Measurements from ENCODE around the gene LIME1. TPM values are rescaled to one million over a fixed set of nuclear protein-coding genes. Genes with fewer than 3 reads are reported as not detected.

Gene LIME1
- total RNA-seq, 5 donors from 2014 or later (not counting 1 experiment from before 2014, with no cell fraction given) = 144 to 248 (median 172) TPM

DNA sequence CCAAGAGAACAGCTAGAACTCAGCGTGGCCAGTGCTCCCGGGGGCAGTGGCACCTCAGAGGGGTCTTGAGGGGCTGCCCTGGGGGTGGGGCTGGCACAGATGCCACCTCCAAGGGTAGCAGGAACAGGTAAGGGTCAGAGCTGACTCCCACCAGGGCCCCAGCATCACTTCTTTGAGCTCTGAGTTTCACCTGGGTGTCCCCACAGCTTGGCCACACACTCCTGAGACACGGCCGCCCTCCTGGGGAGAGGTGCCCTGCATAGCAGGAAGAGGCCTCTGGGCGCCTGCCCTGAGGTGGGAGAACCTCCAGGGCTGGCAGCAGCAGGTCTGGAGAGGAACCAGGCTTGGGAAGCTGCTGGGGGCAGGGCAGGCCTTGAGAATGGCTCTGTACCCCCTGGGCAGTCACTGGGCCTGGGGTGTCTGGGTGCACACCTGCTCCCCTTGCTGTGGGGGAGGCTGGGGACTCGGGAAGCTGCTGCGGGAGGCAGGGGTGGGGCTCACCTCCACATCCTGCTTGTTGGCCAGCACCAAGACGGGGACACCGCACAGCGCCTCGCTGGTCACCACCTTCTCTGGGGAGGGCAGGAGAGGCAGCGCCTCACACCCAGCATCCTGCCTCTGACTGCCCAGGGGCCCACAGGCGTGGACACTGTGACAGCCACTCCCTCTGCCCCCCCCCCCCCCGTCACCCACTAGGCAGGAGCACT is 35.0 kb upstream of the LIME1 start:
- 51% methylated on average over 9 of the region's 14 CpGs for WGBS (ENCODE audit: insufficient coverage)
- Histone ChIP-seq H3K27me3 (replicated peaks in 1 of 2; ENCODE audit: control insufficient read depth in 2 of 2, extremely low read depth in 1 of 2, insufficient read depth in 2 of 2, low read length in 1 of 2) (no peaks in the 10 kb centered on the region), H3K27ac (ENCODE audit: low read length) (no peak overlapping the region), H3K36me3 (ENCODE audit: control insufficient read depth in 2 of 2, extremely low read depth in 1 of 2, insufficient read depth in 1 of 2, low read length in 1 of 2) (peaks cover 20 to 30% of the 10 kb centered on the region in 2 donors), H3K9me3 (no peaks in the 10 kb centered on the region), H3K4me3 (ENCODE audit: control insufficient read depth in 1 of 2, extremely low read depth in 1 of 2, low read length in 1 of 2) (no peak overlapping the region), H3K4me1 (ENCODE audit: control insufficient read depth in 1 of 2, extremely low read depth in 1 of 2, insufficient read depth in 2 of 2, low read length in 2 of 2) (peaks cover 1 to 68% of the 10 kb centered on the region in 2 experiments)
- peak overlapping the region in 1 of 2 donors; percentile 36 for H3K27ac Mint-ChIP-seq
- H3K4me1 Mint-ChIP-seq = peaks cover 3 to 37% (median 11%) of the 10 kb centered on the region in 3 donors
- peaks cover 5% of the 10 kb centered on the region for H3K36me3 Mint-ChIP-seq
- H3K4me3 Mint-ChIP-seq = no peak overlapping the region
- POLR2A ChIA-PET = no interaction called here
- peak in 1 of 35 experiments; percentile 0 for DNase-seq
- H3K27me3 Mint-ChIP-seq = no peaks in the 10 kb centered on the region
- CTCF ChIA-PET = no interaction called here
- H3K9me3 Mint-ChIP-seq = no peaks in the 10 kb centered on the region
- ATAC-seq (replicated peaks in 1 of 4) = no peak

DNA sequence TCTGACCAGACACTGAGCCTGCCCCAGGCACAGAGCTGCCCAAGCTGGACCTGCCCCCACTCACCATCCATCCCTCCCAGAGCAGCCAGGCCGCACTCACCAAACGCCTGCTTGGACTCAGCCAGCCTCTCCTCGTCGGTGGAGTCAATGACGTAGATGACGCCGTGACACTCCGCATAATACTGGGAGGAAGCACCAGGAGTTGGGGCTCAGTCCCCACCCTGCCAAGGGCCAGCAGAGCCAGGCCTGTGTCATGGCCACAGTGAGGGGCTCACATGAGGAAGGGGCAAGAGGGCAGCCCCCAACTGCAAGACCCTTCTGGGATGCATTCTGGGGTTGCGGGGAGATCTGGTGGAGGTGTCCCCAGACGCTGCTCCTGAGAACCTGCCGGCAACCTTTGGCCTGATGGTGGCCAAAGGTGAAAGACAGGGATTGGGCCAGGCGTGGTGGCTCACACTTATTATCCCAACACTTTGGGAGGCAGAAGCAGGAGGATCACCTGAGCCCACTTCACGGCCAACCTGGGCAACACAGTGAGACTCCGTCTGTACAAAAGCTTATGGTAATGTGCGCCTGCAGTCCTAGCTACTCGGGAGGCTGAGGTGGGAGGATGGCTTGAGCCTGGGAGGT is 34.3 kb upstream of the LIME1 start:
- POLR2A ChIA-PET = no interaction called here
- 97% methylated on average over 13 of the region's 16 CpGs for WGBS (ENCODE audit: insufficient coverage)

DNA sequence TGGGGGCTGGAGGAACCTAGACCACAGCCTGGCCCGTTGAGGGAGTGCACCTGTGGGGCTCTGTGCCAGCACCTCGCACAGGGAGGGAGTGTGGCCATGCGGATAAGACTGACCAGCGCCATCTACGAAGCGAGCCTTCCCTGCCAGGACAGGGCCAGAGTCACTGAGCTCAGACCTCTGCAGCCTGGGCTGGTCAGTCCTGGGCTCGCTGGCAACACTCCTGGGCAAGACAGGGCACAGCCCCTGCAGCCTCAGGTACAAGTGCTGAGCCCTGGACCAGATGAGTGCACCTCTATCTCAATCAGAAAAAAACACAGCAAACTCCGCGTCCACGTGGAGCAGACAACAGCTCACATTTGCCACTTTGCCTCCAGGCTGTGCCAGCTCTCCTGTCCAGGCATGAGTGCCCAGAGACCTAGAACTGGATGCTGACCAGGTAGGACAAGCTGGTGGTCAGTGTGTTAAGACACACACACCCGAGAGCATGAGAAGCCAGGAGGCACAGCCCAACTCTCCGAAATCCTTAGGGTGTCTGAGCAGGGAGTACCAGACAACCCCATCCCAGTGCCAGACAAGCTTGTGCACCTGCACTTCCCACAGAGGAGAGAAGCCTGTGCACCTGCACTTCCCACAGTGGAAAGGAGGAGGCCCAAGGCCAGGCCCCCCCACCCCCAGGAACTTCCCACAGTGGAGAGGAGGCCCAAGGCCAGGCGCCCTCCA is 33.6 kb upstream of the LIME1 start:
- H3K27me3 Mint-ChIP-seq = no peaks in the 10 kb centered on the region
- no peaks in the 10 kb centered on the region for H3K9me3 ChIP-seq
- no peaks in the 10 kb centered on the region for H3K9me3 Mint-ChIP-seq
- H3K4me1 Mint-ChIP-seq = peaks cover 9 to 37% (median 13%) of the 10 kb centered on the region in 3 donors
- ATAC-seq (replicated peaks in 1 of 4) (no peak), DNase-seq (peak in 1 of 35 experiments; percentile 0)
- H3K4me3 ChIP-seq (ENCODE audit: control insufficient read depth in 1 of 2, extremely low read depth in 1 of 2, low read length in 1 of 2) = no peak overlapping the region
- H3K27ac ChIP-seq (ENCODE audit: low read length) = no peak overlapping the region
- no peak overlapping the region for H3K4me3 Mint-ChIP-seq
- WGBS (ENCODE audit: insufficient coverage) = 93% methylated on average over 12 of the region's 13 CpGs
- CTCF ChIA-PET = interaction anchor here in 1 of 2 donors (0.5 to 0.6 kb wide), 2 partner anchors 364 to 400 kb away, joined by 4 read pairs; no protein-coding TSS in a partner anchor
- POLR2A ChIA-PET = no interaction called here
- peaks cover 20 to 30% of the 10 kb centered on the region in 2 donors for H3K36me3 ChIP-seq (ENCODE audit: control insufficient read depth in 2 of 2, extremely low read depth in 1 of 2, insufficient read depth in 1 of 2, low read length in 1 of 2)
- no peak overlapping the region for H3K27ac Mint-ChIP-seq
- peaks cover 9% of the 10 kb centered on the region for H3K36me3 Mint-ChIP-seq
- peaks cover 0 to 62% of the 10 kb centered on the region in 2 experiments for H3K4me1 ChIP-seq (ENCODE audit: control insufficient read depth in 1 of 2, extremely low read depth in 1 of 2, insufficient read depth in 2 of 2, low read length in 2 of 2)
- H3K27me3 ChIP-seq (replicated peaks in 1 of 2; ENCODE audit: control insufficient read depth in 2 of 2, extremely low read depth in 1 of 2, insufficient read depth in 2 of 2, low read length in 1 of 2) = no peaks in the 10 kb centered on the region

More for the DNA sequence above, 34.3 kb upstream of the LIME1 start:
- CTCF ChIA-PET = no interaction called here
- peak in 1 of 35 experiments; percentile 0 for DNase-seq
- H3K36me3 Mint-ChIP-seq = peaks cover 9% of the 10 kb centered on the region
- no peak overlapping the region for H3K4me3 Mint-ChIP-seq
- no peaks in the 10 kb centered on the region for H3K9me3 Mint-ChIP-seq
- no peaks in the 10 kb centered on the region for H3K9me3 ChIP-seq
- H3K4me1 Mint-ChIP-seq = peaks cover 9 to 41% (median 15%) of the 10 kb centered on the region in 3 donors
- H3K4me3 ChIP-seq (ENCODE audit: control insufficient read depth in 1 of 2, extremely low read depth in 1 of 2, low read length in 1 of 2) = no peak overlapping the region
- no peak overlapping the region for H3K27ac ChIP-seq (ENCODE audit: low read length)
- no peak overlapping the region for H3K27ac Mint-ChIP-seq
- ATAC-seq (replicated peaks in 1 of 4) = no peak
- H3K4me1 ChIP-seq (ENCODE audit: control insufficient read depth in 1 of 2, extremely low read depth in 1 of 2, insufficient read depth in 2 of 2, low read length in 2 of 2) = peaks cover 0 to 68% of the 10 kb centered on the region in 2 experiments
- no peaks in the 10 kb centered on the region for H3K27me3 ChIP-seq (replicated peaks in 1 of 2; ENCODE audit: control insufficient read depth in 2 of 2, extremely low read depth in 1 of 2, insufficient read depth in 2 of 2, low read length in 1 of 2)
- H3K36me3 ChIP-seq (ENCODE audit: control insufficient read depth in 2 of 2, extremely low read depth in 1 of 2, insufficient read depth in 1 of 2, low read length in 1 of 2) = peaks cover 20 to 30% of the 10 kb centered on the region in 2 donors
- no peaks in the 10 kb centered on the region for H3K27me3 Mint-ChIP-seq

DNA sequence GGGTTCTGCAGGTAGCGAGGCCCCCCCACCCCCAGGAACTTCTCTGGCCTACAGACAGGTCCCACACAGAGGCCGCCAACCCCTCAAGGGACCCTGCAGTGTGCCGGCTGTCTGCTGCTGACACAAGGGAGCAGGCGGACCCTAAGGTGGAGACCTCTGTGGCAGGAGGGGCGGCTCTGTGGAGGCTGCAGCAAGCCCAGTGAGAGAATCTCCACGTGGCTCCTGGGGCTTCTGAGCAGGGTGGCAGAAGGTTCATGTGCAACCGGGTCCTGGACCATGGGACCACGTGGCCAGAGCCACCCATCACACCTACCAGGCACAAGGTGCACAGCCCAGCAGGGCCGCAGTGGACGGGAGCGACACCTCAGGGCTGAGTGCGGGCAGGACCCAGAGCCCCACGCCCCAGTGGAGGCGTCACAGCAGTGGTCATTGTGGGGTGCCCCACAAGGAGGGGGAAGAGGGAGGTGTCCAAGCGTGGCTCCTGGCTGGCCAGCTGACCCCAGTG is 32.9 kb upstream of the LIME1 start:
- WGBS (ENCODE audit: insufficient coverage) = 93% methylated on average over 12 of the region's 15 CpGs
- H3K27ac ChIP-seq (ENCODE audit: low read length) = no peak overlapping the region
- H3K27ac Mint-ChIP-seq = no peak overlapping the region

DNA sequence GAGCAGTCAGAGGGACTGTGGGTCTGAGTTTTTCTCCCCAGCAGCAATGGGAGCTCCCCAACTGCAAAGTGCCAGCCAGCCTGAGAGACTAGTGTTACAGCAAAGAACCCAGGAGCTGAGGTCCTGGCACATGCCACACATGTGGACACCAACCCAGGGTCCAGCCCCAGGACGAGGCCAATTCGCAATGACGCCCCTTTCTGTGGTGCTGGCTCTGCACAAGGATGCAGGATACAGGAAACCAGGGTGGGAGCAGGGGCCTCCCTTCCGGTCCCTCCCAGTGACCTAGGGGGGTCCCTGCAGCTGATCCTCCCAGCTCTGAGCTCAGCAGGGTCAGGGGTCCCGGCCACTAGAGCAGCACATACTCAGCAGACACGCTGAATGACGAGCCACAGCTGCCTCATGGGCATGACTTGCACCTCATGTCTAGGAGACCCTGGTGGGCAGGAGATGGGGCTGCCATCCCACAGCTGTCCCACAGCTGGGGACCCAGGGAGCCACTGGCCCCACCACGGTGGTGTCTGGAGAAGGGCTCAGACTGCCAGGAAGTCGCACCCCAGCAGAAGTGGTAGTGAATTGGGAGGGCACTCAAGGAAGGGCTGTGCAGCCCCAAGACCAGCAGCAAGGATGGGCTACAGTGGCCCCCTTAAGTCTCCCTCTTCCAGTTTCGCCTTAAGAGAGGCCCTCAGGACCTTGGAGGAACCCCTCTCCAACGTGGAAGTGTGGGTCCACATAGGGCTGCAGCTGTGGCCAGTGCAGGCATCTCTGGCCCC is 32.3 kb upstream of the LIME1 start:
- WGBS (ENCODE audit: insufficient coverage) = 98% methylated on average over 10 of the region's 11 CpGs
- Mint-ChIP-seq H3K27ac (no peak overlapping the region), H3K4me3 (peak overlapping the region in 1 of 3 donors; percentile 10), H3K36me3 (peaks cover 9% of the 10 kb centered on the region), H3K27me3 (no peaks in the 10 kb centered on the region), H3K4me1 (peaks cover 18 to 43% (median 21%) of the 10 kb centered on the region in 3 donors), H3K9me3 (no peaks in the 10 kb centered on the region)
- Histone ChIP-seq H3K9me3 (no peaks in the 10 kb centered on the region), H3K27me3 (replicated peaks in 1 of 2; ENCODE audit: control insufficient read depth in 2 of 2, extremely low read depth in 1 of 2, insufficient read depth in 2 of 2, low read length in 1 of 2) (no peaks in the 10 kb centered on the region), H3K4me3 (ENCODE audit: control insufficient read depth in 1 of 2, extremely low read depth in 1 of 2, low read length in 1 of 2) (no peak overlapping the region), H3K36me3 (ENCODE audit: control insufficient read depth in 2 of 2, extremely low read depth in 1 of 2, insufficient read depth in 1 of 2, low read length in 1 of 2) (peaks cover 20 to 32% of the 10 kb centered on the region in 2 donors), H3K4me1 (ENCODE audit: control insufficient read depth in 1 of 2, extremely low read depth in 1 of 2, insufficient read depth in 2 of 2, low read length in 2 of 2) (peaks cover 7 to 62% of the 10 kb centered on the region in 2 experiments), H3K27ac (ENCODE audit: low read length) (no peak overlapping the region)
- peak in 1 of 35 experiments; percentile 0 for DNase-seq
- no peak for ATAC-seq (replicated peaks in 1 of 4)
- CTCF ChIA-PET = no interaction called here
- POLR2A ChIA-PET = no interaction called here

More for the DNA sequence above, 32.9 kb upstream of the LIME1 start:
- peaks cover 9% of the 10 kb centered on the region for H3K36me3 Mint-ChIP-seq
- Histone ChIP-seq H3K36me3 (ENCODE audit: control insufficient read depth in 2 of 2, extremely low read depth in 1 of 2, insufficient read depth in 1 of 2, low read length in 1 of 2) (peaks cover 20 to 30% of the 10 kb centered on the region in 2 donors), H3K4me3 (ENCODE audit: control insufficient read depth in 1 of 2, extremely low read depth in 1 of 2, low read length in 1 of 2) (no peak overlapping the region), H3K9me3 (no peaks in the 10 kb centered on the region), H3K4me1 (ENCODE audit: control insufficient read depth in 1 of 2, extremely low read depth in 1 of 2, insufficient read depth in 2 of 2, low read length in 2 of 2) (peaks cover 2 to 62% of the 10 kb centered on the region in 2 experiments), H3K27me3 (replicated peaks in 1 of 2; ENCODE audit: control insufficient read depth in 2 of 2, extremely low read depth in 1 of 2, insufficient read depth in 2 of 2, low read length in 1 of 2) (no peaks in the 10 kb centered on the region)
- peaks cover 11 to 37% (median 14%) of the 10 kb centered on the region in 3 donors for H3K4me1 Mint-ChIP-seq
- CTCF ChIA-PET = interaction anchor here in 1 of 2 donors (0.5 to 0.6 kb wide), 2 partner anchors 364 to 399 kb away, joined by 4 read pairs; no protein-coding TSS in a partner anchor
- H3K9me3 Mint-ChIP-seq = no peaks in the 10 kb centered on the region
- ATAC-seq (replicated peaks in 1 of 4) (no peak), DNase-seq (peak in 1 of 35 experiments; percentile 0)
- POLR2A ChIA-PET = no interaction called here
- no peak overlapping the region for H3K4me3 Mint-ChIP-seq
- no peaks in the 10 kb centered on the region for H3K27me3 Mint-ChIP-seq

Measured in T-cell (primary cell).